Measurements from ENCODE around the gene ELL.

DNA sequence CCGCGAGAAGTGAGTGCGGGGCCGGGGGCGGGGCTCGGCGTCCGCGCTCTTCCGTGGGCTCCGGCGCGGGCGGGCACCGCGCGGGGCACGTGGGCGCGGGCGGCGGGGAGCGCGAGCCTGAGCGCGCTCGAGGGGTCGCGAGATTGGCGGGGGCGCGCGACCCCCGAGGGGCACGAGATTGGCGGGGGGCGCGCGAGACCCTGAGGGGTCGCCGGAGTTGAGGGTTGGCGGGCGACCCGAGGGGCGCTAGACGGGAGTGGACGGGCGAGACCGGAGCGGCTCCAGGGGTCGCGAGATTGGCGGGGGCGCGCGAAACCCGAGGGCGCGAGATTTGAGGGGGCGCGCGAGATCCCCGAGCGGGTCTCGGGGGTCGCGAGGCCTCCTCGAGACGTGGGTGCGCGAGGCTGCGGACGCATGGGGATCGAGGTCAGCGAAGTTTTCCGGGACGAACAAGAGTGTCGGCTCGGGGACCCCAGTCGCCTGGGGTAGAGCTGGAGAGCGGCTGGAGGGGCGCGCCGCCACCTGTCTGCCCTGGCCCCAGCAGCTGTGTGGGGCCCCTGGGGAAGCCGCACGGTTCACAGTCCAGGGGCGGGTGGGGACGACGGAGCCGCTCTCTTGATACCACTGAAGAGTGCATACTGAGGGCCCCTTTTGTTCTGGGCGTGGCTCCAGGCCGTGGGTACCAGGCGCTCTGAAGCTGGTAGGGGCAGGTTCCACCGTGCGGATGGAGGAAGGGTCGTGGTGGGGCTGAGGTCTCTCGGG, 102.0 kb downstream of the ELL start:
- TF ChIP-seq CTCF (IDR thresholded peaks at IDR 0.05; ENCODE audit: insufficient read depth, low read length, poor library complexity, severe bottlenecking), result no peak
- TF ChIP-seq EZH2phosphoT487 (conservative IDR thresholded peaks at IDR 0.05; ENCODE audit: low read length), result no peak
